Activated CD8-positive, alpha-beta T cell treated with anti-CD3 and anti-CD28 coated beads for 36 hours (primary cell): ENCODE results near the gene SLC22A23. TPM values are rescaled to one million over a fixed set of nuclear protein-coding genes. Genes with fewer than 3 reads are reported as not detected.

Source experiments
- ATAC-seq: fragments of 200-7000 bp; cut with Tn5 transposase; one replicate; pipeline ENCODE4 v1.10.0; 2021; ENCODE audit warnings: mild to moderate bottlenecking, moderate library complexity
- CTCF ChIA-PET: fragments of 350-600 bp; sonication (Branson Sonifier 250); formaldehyde crosslinking; loops from one replicate; lab custom pipeline; 2021; ENCODE audit warnings: antibody characterized with exemption; lab: Charles Lee
- POLR2A ChIA-PET: fragments of 350-600 bp; sonication (Branson Sonifier 250); formaldehyde crosslinking; loops from one replicate; lab custom pipeline; 2021; ENCODE audit warnings: antibody characterized with exemption; lab: Charles Lee
- DNase-seq: peaks from one replicate; pipeline ENCODE4 v3.0.0-alpha.2; 2020
- H3K27ac Mint-ChIP-seq: one replicate; pipeline ENCODE4 v1.8.0; 2021; ENCODE audit warnings: mild to moderate bottlenecking, mixed read lengths
- H3K27me3 Mint-ChIP-seq: one replicate; pipeline ENCODE4 v1.8.0; 2021; ENCODE audit warnings: mixed read lengths
- H3K36me3 Mint-ChIP-seq: one replicate; pipeline ENCODE4 v1.8.0; 2021; ENCODE audit warnings: low read depth, mixed read lengths
- H3K4me1 Mint-ChIP-seq: one replicate; pipeline ENCODE4 v1.8.0; 2021; ENCODE audit warnings: low read depth, mixed read lengths
- H3K4me3 Mint-ChIP-seq: one replicate; pipeline ENCODE4 v1.8.0; 2021; ENCODE audit warnings: mild to moderate bottlenecking, moderate library complexity, mixed read lengths
- H3K9me3 Mint-ChIP-seq: one replicate; pipeline ENCODE4 v1.8.0; 2021; ENCODE audit warnings: mixed read lengths
- CTCF ChIP-seq: fragments of 200-600 bp; IDR thresholded peaks from one replicate; pipeline ENCODE4 v1.8.0; 2022; ENCODE audit warnings: antibody characterized with exemption, mild to moderate bottlenecking
- intact Hi-C: fragments of 100-400 bp; cut with micrococcal nuclease; formaldehyde crosslinking; loops from one replicate; pipeline ENCODE4 v1.10.0; 2022
- total RNA-seq, 2 experiments: library from RNA; stranded (reverse); gene quantifications; one replicate each; pipeline ENCODE4 v1.2.3, GENCODE V29; 2021

Gene SLC22A23
- total RNA-seq, 2 experiments from 2014 or later: 0.16 to 0.34 TPM

- ChIA-PET POLR2A (no interaction called here), CTCF (interaction anchor here (0.8 to 5.3 kb wide), 3 partner anchors 14 to 466 kb away, joined by 3 to 29 read pairs (median 5); no protein-coding TSS in a partner anchor)
- ATAC-seq (no peak), DNase-seq (no peak)
- H3K4me1 Mint-ChIP-seq: peaks cover 45% of the 10 kb centered on the region
- intact Hi-C loops: no loop called here
- H3K9me3 Mint-ChIP-seq: no peaks in the 10 kb centered on the region
- H3K4me3 Mint-ChIP-seq: no peak overlapping the region
- H3K36me3 Mint-ChIP-seq: peaks cover 48% of the 10 kb centered on the region
- no peak for TF ChIP-seq CTCF
- H3K27ac Mint-ChIP-seq: no peak overlapping the region
- no peaks in the 10 kb centered on the region for H3K27me3 Mint-ChIP-seq
Observed at GRCh38 chr6:3265671-3266070, 191.2 kb downstream of the SLC22A23 start.

GRCh38 chr6:3264356-3264755 is 192.5 kb downstream of the SLC22A23 start:
- peaks cover 46% of the 10 kb centered on the region for H3K4me1 Mint-ChIP-seq
- TF ChIP-seq CTCF: no peak
- ChIA-PET POLR2A (no interaction called here), CTCF (interaction anchor here (1.2 to 5.3 kb wide), 3 partner anchors 13 to 468 kb away, joined by 4 to 29 read pairs (median 5); no protein-coding TSS in a partner anchor)
- H3K27ac Mint-ChIP-seq: no peak overlapping the region
- H3K4me3 Mint-ChIP-seq: no peak overlapping the region
- H3K27me3 Mint-ChIP-seq: no peaks in the 10 kb centered on the region
- no peak for ATAC-seq
- intact Hi-C loops: no loop called here
- no peaks in the 10 kb centered on the region for H3K9me3 Mint-ChIP-seq
- DNase-seq: no peak
- peaks cover 50% of the 10 kb centered on the region for H3K36me3 Mint-ChIP-seq

- H3K36me3 Mint-ChIP-seq: peaks cover 46% of the 10 kb centered on the region
- POLR2A ChIA-PET: interaction anchor here (1.2 kb wide), 1 partner anchor 11 kb away, joined by 4 read pairs; no protein-coding TSS in a partner anchor
- H3K27me3 Mint-ChIP-seq: no peaks in the 10 kb centered on the region
- peak overlapping the region; percentile 5 for H3K27ac Mint-ChIP-seq
- TF ChIP-seq CTCF: no peak
- CTCF ChIA-PET: interaction anchor here (1.2 to 5.3 kb wide), 2 partner anchors 12 to 17 kb away, joined by 4 to 29 read pairs; no protein-coding TSS in a partner anchor
- H3K4me1 Mint-ChIP-seq: peaks cover 41% of the 10 kb centered on the region
- no peak overlapping the region for H3K4me3 Mint-ChIP-seq
- DNase-seq: peak; percentile 11
- ATAC-seq: no peak
- H3K9me3 Mint-ChIP-seq: no peaks in the 10 kb centered on the region
- intact Hi-C loops: no loop called here
Observed at GRCh38 chr6:3263096-3263495, 193.8 kb downstream of the SLC22A23 start.

- ChIA-PET POLR2A (interaction anchor here (1.3 kb wide), 1 partner anchor 12 kb away, joined by 3 read pairs; no protein-coding TSS in a partner anchor), CTCF (interaction anchor here (1.5 to 5.3 kb wide), 3 partner anchors 11 to 18 kb away, joined by 3 to 29 read pairs (median 4); no protein-coding TSS in a partner anchor)
- H3K4me3 Mint-ChIP-seq: peak overlapping the region; percentile 28
- H3K27ac Mint-ChIP-seq: no peak overlapping the region
- intact Hi-C loops: no loop called here
- peaks cover 38% of the 10 kb centered on the region for H3K4me1 Mint-ChIP-seq
- ATAC-seq (no peak), DNase-seq (no peak)
- no peak for TF ChIP-seq CTCF
- H3K36me3 Mint-ChIP-seq: peaks cover 39% of the 10 kb centered on the region
- H3K9me3 Mint-ChIP-seq: no peaks in the 10 kb centered on the region
- H3K27me3 Mint-ChIP-seq: peaks cover 4% of the 10 kb centered on the region
Observed at GRCh38 chr6:3261921-3262320, 194.9 kb downstream of the SLC22A23 start.

GRCh38 chr6:3261518-3261820 is 195.4 kb downstream of the SLC22A23 start:
- H3K4me3 Mint-ChIP-seq: peak overlapping the region; percentile 100

More at GRCh38 chr6:3261518-3261820, 195.4 kb downstream of the SLC22A23 start:
- Mint-ChIP-seq H3K36me3 (peaks cover 38% of the 10 kb centered on the region), H3K9me3 (no peaks in the 10 kb centered on the region), H3K4me1 (peaks cover 38% of the 10 kb centered on the region), H3K27ac (peak overlapping the region; percentile 44), H3K27me3 (peaks cover 4% of the 10 kb centered on the region)
- POLR2A ChIA-PET: interaction anchor here (0.6 to 1.3 kb wide), 2 partner anchors 12 to 716 kb away, joined by 3 read pairs; no protein-coding TSS in a partner anchor
- intact Hi-C loops: no loop called here
- ATAC-seq (no peak), DNase-seq (no peak)
- CTCF ChIA-PET: interaction anchor here (1.5 to 5.3 kb wide), 3 partner anchors 10 to 18 kb away, joined by 3 to 29 read pairs (median 4); no protein-coding TSS in a partner anchor
- no peak for TF ChIP-seq CTCF
